GM10266 (cell line): Measurements from ENCODE around the gene SCO1.

ENCODE experiments used
- DNase-seq: peaks from one replicate; pipeline ENCODE4 v3.0.0; 2012; ENCODE audit errors: extremely low spot score
- TF ChIP-seq, protein P1 (sequence below): IDR thresholded peaks from 2 replicates; pipeline ENCODE4 v1.5.1; 2012; ENCODE audit warnings: mild to moderate bottlenecking, low read depth; ENCODE audit not compliant: control insufficient read depth, insufficient read depth; ENCODE audit errors: missing control alignments

Gene SCO1

DNA sequence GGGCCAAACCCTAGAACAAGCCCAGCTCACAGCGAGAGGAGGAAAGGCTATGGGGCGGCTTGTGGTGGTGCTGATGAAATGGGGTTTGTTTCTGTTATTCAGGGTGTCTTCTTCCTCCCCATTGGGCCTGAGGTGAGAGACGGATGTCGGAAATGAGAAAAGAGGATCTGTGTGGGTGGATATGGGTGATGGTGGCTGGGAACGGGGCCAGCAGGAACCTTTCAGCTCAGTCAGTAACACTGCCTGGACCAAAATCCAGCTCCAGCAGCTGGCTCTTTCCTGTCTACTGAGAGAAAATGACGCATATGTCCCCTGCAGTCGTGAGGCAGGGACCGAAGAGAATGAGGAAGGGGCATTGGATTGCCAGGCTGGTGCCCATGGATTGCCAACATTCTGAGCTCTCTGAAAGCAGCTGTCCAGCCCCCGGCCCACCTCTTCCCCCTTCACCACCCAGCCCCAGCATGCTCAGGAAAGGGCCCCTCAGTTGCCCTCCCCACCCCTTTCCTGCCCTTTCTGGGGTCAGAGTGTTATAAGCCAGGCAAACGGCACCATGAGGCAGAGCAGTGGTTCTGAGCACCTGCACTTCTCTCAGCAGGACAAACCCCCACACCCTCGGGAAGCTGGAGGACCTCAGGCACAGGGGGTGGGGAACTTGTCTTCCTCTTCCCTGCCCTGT, 44.2 kb downstream of the SCO1 start:
- TF ChIP-seq, protein P1, sequence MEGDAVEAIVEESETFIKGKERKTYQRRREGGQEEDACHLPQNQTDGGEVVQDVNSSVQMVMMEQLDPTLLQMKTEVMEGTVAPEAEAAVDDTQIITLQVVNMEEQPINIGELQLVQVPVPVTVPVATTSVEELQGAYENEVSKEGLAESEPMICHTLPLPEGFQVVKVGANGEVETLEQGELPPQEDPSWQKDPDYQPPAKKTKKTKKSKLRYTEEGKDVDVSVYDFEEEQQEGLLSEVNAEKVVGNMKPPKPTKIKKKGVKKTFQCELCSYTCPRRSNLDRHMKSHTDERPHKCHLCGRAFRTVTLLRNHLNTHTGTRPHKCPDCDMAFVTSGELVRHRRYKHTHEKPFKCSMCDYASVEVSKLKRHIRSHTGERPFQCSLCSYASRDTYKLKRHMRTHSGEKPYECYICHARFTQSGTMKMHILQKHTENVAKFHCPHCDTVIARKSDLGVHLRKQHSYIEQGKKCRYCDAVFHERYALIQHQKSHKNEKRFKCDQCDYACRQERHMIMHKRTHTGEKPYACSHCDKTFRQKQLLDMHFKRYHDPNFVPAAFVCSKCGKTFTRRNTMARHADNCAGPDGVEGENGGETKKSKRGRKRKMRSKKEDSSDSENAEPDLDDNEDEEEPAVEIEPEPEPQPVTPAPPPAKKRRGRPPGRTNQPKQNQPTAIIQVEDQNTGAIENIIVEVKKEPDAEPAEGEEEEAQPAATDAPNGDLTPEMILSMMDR: no peak

DNA sequence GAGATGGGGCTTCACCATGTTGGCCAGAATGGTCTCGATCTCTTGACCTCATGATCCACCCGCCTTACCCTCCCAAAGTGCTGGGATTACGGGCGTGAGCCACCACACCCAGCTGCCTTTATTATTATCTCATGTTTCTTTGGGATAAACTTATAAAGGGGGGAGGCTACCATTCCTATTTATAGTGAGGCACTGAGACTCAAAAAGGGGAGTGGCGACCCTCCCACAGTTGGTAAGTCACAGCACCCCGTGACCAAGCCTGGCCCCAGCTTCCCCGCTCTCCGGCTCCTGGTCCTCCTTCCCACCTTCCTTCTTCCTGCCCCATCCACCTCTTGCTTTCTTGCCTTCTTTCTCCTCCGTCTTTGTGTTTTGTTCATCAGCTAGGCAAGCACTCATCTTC, 45.4 kb downstream of the SCO1 start:
- DNase-seq: no peak
- TF ChIP-seq, protein P1: no peak

More for the DNA sequence above, 44.2 kb downstream of the SCO1 start:
- DNase-seq: peak; percentile 42

DNA sequence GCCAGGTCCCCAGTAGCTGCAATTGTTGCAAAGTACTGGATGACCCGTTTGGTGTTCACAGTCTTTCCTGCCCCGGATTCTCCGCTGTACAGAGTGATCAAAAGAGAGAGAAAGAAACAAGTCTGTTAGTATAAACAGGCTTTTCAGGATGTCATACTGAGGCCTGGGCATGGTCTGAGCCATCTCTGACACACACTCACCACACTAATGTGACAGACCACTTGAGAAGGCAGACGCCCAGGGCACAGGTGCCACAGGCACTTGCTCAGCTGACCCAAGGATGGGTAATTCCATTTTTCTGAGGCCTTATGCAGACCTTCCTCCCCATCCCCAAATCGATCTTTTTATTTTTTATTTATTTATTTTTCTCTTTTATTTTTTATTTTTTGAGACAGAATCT, 47.7 kb downstream of the SCO1 start:
- DNase-seq: no peak
- TF ChIP-seq, protein P1: no peak

GRCh38 chr17:10648956-10649355, 48.4 kb downstream of the SCO1 start:
- TF ChIP-seq, protein P1: no peak

GRCh38 chr17:10648381-10648780, 49.0 kb downstream of the SCO1 start:
- DNase-seq: no peak
- TF ChIP-seq, protein P1: no peak

More at GRCh38 chr17:10648956-10649355, 48.4 kb downstream of the SCO1 start:
- no peak for DNase-seq

GRCh38 chr17:10646392-10646990, 50.8 kb downstream of the SCO1 start:
- TF ChIP-seq, protein P1: peak; percentile 83
- DNase-seq: peak; percentile 67

- TF ChIP-seq, protein P1: no peak
- DNase-seq: no peak
Observed at GRCh38 chr17:10640475-10640874, 56.9 kb downstream of the SCO1 start.
